NOMO-1 treated with dmso at 0.1 percent for 144 hours (cell line): ENCODE measurements around the gene GALNT15.

Source experiments
- DNase-seq: peaks from one replicate; lab custom pipeline; 2025; ENCODE audit not compliant: unreplicated experiment; lab: John Stamatoyannopoulos, UW

GALNT15 gene

GRCh38 chr3:16222547-16222946 lies 48.1 kb downstream of the GALNT15 start:
- no peak for DNase-seq

GRCh38 chr3:16224325-16224724 lies 49.8 kb downstream of the GALNT15 start:
- DNase-seq, result no peak

- DNase-seq, result no peak
These were observed 53.1 kb downstream of the GALNT15 start for GRCh38 chr3:16227566-16227965.

- peak; percentile 32 for DNase-seq
These were observed 55.2 kb downstream of the GALNT15 start for GRCh38 chr3:16229681-16230080.

- DNase-seq, result no peak
These were observed 57.5 kb downstream of the GALNT15 start for GRCh38 chr3:16231983-16232382.

GRCh38 chr3:16233806-16234205 lies 59.3 kb downstream of the GALNT15 start:
- DNase-seq, result no peak

GRCh38 chr3:16234281-16234680 lies 59.8 kb downstream of the GALNT15 start:
- no peak for DNase-seq

- DNase-seq, result no peak
These were observed 61.7 kb downstream of the GALNT15 start for GRCh38 chr3:16236030-16236639.

GRCh38 chr3:16236856-16237393 lies 62.4 kb downstream of the GALNT15 start:
- no peak for DNase-seq

- no peak for DNase-seq
These were observed 64.7 kb downstream of the GALNT15 start for GRCh38 chr3:16239086-16239770.

- no peak for DNase-seq
These were observed 65.3 kb downstream of the GALNT15 start for GRCh38 chr3:16239780-16240179.

- no peak for DNase-seq
These were observed 65.9 kb downstream of the GALNT15 start for GRCh38 chr3:16240229-16241023.

GRCh38 chr3:16241225-16241624 lies 66.7 kb downstream of the GALNT15 start:
- DNase-seq, result no peak

- no peak for DNase-seq
These were observed 67.7 kb downstream of the GALNT15 start for GRCh38 chr3:16242177-16242576.

GRCh38 chr3:16243706-16244490 lies 69.4 kb downstream of the GALNT15 start:
- no peak for DNase-seq

- no peak for DNase-seq
These were observed 71.1 kb downstream of the GALNT15 start for GRCh38 chr3:16245609-16246008.

GRCh38 chr3:16247282-16248061 lies 73.0 kb downstream of the GALNT15 start:
- peak; percentile 79 for DNase-seq

GRCh38 chr3:16248556-16248955 lies 74.1 kb downstream of the GALNT15 start:
- no peak for DNase-seq

GRCh38 chr3:16249336-16249735 lies 74.9 kb downstream of the GALNT15 start:
- no peak for DNase-seq

- DNase-seq, result no peak
These were observed 75.4 kb downstream of the GALNT15 start for GRCh38 chr3:16249886-16250285.
